Omental fat pad (tissue), 4 donors: ENCODE results near the gene ATG10. TPM values are rescaled to one million over a fixed set of nuclear protein-coding genes. Genes with fewer than 3 reads are reported as not detected.

Experiments
- ATAC-seq: fragments of 150-250 bp; one replicate; pipeline ENCODE4 v1.9.1; 2016; ENCODE audit warnings: mild to moderate bottlenecking, moderate library complexity; ENCODE audit not compliant: low FRiP score
- DNase-seq: peaks from one replicate; pipeline ENCODE4 v3.0.0-alpha.2; 2019; ENCODE audit warnings: low spot score
- total RNA-seq, 4 donors: library from RNA; depleted of rRNA; stranded (reverse); fragments of >200 nt; gene quantifications; one replicate each; pipeline ENCODE4 v1.1.0, GENCODE V29; 2016
- TF ChIP-seq, protein P1 (sequence below), 3 donors: fragments of 450-650 bp; IDR thresholded peaks; one replicate each; pipeline ENCODE4 v1.5.1; 2016 to 2017; ENCODE audit warnings: antibody characterized with exemption in 3 of 3, mild to moderate bottlenecking in 3 of 3, moderate library complexity in 2 of 3

Gene ATG10
- total RNA-seq, 4 donors from 2014 or later, result 2.4 to 18.4 (median 5.2) TPM

- no peak for ATAC-seq
- TF ChIP-seq, protein P1, sequence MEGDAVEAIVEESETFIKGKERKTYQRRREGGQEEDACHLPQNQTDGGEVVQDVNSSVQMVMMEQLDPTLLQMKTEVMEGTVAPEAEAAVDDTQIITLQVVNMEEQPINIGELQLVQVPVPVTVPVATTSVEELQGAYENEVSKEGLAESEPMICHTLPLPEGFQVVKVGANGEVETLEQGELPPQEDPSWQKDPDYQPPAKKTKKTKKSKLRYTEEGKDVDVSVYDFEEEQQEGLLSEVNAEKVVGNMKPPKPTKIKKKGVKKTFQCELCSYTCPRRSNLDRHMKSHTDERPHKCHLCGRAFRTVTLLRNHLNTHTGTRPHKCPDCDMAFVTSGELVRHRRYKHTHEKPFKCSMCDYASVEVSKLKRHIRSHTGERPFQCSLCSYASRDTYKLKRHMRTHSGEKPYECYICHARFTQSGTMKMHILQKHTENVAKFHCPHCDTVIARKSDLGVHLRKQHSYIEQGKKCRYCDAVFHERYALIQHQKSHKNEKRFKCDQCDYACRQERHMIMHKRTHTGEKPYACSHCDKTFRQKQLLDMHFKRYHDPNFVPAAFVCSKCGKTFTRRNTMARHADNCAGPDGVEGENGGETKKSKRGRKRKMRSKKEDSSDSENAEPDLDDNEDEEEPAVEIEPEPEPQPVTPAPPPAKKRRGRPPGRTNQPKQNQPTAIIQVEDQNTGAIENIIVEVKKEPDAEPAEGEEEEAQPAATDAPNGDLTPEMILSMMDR (IDR thresholded peaks at IDR 0.05), result no peak
These were observed 206.6 kb downstream of the ATG10 start for GRCh38 chr5:82178378-82178777.

DNA sequence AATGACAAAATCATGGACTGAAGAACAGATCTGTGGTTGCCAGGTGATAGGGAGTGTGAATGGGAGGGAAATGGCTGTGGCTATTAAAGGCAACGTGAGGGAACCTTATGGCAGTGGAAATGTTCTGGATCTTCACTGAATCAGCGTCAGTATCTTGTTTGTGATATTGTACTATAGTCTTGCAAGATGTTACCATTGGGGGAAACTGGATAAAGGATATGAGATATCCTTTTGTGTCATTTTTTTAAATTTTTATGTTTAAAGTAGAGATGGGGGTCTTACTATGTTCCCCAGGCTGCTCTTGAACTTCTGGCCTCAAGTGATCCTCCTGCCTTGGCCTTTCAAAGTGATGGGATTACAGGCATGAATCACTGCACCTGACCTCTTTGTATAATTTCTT is 210.8 kb downstream of the ATG10 start:
- no peak for DNase-seq
- ATAC-seq, result no peak
- TF ChIP-seq, protein P1 (IDR thresholded peaks at IDR 0.05), result no peak

More at GRCh38 chr5:82178378-82178777, 206.6 kb downstream of the ATG10 start:
- no peak for DNase-seq

- TF ChIP-seq, protein P1 (IDR thresholded peaks at IDR 0.05), result no peak
- DNase-seq (no peak), ATAC-seq (no peak)
These were observed 212.0 kb downstream of the ATG10 start for GRCh38 chr5:82183828-82184227.

DNA sequence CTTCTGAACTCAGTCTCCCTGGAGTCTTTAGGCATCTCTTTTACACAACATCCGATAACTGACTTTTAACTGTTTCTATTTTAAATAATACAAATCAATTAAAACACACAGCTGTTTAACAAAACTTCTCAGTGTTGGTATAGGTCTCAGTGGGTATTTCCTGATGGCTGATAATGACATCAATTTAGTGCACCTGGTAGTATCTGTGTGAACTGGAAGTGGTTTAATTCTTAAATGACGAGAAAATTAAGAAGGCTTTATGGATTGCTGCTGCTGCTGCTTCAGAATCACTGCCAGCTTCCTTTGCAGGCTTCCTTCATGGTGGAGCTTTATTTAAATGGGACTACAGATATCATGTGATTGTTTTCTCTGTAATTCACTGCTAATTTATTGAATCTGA is 214.0 kb downstream of the ATG10 start:
- ATAC-seq (no peak), DNase-seq (no peak)
- TF ChIP-seq, protein P1 (IDR thresholded peaks at IDR 0.05), result no peak

GRCh38 chr5:82197550-82197949 is 225.7 kb downstream of the ATG10 start:
- ATAC-seq (no peak), DNase-seq (no peak)
- TF ChIP-seq, protein P1 (IDR thresholded peaks at IDR 0.05), result no peak

DNA sequence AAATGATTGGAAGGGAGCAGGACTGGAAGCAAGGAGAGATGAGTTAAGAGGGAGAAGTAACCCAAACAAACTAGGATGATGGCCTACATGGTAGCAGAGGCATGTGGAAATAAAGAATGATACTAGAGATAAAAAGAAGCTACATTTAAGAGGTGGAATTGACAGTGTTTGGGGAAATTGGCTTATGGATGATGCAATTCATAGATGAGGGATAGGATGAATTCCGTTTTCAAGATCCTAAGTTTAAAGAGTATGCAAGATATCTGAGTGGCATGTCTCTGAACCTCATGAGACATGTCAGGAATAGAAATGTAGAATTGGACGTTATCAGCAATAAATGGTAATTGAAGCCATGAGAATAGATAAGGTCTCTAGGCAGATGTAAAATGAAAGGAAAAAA is 232.7 kb downstream of the ATG10 start:
- TF ChIP-seq, protein P1 (IDR thresholded peaks at IDR 0.05), result no peak
- ATAC-seq, result no peak
- DNase-seq, result no peak

DNA sequence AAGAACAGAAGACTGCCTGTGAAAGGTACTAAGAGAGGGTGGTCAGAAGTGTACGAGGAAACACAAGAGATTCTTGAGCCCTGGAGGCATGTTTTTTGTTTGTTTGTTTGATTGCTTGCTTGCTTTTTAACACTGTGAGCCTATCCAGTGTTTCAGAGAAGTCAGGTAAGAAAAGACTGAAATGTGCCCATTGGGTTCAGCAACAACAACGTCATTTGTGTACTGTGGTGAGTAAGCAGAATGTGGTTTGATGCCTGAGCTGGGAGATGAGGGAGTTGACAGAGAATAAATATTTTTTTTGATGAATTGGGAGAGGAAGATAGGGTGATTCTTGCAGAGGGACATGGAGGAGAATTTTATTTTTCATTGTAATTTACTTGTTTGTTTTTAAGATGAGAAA is 233.2 kb downstream of the ATG10 start:
- ATAC-seq (no peak), DNase-seq (no peak)
- TF ChIP-seq, protein P1 (IDR thresholded peaks at IDR 0.05), result no peak
